ENCODE data around the gene RTKN.

DNA sequence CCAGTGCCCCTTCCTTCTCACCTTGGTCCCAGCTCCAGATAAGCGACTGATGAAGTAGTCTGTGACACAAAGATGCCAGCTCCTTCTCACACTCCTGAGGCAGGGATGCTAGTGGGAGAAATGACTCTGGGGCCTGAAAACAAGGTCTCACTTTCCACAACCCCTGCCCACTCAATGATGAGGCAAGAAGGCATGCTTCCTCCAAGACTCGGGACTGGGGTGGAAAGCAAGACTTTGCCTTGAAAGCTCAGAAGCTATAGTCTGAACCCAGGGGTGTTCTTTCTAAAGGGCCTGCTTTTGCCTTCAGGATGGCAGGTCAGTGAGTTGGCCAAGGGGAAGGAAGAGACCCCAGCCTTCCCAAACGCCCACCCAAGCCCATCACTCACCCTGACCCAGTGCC lies 39.7 kb upstream of the RTKN start:
- TF ChIP-seq, protein P1, sequence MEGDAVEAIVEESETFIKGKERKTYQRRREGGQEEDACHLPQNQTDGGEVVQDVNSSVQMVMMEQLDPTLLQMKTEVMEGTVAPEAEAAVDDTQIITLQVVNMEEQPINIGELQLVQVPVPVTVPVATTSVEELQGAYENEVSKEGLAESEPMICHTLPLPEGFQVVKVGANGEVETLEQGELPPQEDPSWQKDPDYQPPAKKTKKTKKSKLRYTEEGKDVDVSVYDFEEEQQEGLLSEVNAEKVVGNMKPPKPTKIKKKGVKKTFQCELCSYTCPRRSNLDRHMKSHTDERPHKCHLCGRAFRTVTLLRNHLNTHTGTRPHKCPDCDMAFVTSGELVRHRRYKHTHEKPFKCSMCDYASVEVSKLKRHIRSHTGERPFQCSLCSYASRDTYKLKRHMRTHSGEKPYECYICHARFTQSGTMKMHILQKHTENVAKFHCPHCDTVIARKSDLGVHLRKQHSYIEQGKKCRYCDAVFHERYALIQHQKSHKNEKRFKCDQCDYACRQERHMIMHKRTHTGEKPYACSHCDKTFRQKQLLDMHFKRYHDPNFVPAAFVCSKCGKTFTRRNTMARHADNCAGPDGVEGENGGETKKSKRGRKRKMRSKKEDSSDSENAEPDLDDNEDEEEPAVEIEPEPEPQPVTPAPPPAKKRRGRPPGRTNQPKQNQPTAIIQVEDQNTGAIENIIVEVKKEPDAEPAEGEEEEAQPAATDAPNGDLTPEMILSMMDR (IDR thresholded peaks at IDR 0.05), result no peak
- TF ChIP-seq POLR2AphosphoS5 (IDR thresholded peaks at IDR 0.05; ENCODE audit: low read depth, low read length) (no peak), TCF7L2 (IDR thresholded peaks at IDR 0.05; ENCODE audit: low read depth, low read length) (no peak)
- TF ChIP-seq, protein P2, sequence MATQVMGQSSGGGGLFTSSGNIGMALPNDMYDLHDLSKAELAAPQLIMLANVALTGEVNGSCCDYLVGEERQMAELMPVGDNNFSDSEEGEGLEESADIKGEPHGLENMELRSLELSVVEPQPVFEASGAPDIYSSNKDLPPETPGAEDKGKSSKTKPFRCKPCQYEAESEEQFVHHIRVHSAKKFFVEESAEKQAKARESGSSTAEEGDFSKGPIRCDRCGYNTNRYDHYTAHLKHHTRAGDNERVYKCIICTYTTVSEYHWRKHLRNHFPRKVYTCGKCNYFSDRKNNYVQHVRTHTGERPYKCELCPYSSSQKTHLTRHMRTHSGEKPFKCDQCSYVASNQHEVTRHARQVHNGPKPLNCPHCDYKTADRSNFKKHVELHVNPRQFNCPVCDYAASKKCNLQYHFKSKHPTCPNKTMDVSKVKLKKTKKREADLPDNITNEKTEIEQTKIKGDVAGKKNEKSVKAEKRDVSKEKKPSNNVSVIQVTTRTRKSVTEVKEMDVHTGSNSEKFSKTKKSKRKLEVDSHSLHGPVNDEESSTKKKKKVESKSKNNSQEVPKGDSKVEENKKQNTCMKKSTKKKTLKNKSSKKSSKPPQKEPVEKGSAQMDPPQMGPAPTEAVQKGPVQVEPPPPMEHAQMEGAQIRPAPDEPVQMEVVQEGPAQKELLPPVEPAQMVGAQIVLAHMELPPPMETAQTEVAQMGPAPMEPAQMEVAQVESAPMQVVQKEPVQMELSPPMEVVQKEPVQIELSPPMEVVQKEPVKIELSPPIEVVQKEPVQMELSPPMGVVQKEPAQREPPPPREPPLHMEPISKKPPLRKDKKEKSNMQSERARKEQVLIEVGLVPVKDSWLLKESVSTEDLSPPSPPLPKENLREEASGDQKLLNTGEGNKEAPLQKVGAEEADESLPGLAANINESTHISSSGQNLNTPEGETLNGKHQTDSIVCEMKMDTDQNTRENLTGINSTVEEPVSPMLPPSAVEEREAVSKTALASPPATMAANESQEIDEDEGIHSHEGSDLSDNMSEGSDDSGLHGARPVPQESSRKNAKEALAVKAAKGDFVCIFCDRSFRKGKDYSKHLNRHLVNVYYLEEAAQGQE (IDR thresholded peaks at IDR 0.05; ENCODE audit: insufficient read depth in 1 of 2, low read depth in 2 of 2, low read length in 1 of 2), result no peak

Measured in Panc1 (cell line).